Brain pericyte (primary cell): ENCODE measurements around the gene TUBA4B.

Experiments used
- DNase-seq: peaks from one replicate; pipeline ENCODE4 v3.0.0-alpha.2; 2012; ENCODE audit warnings: low read depth, low spot score

Gene TUBA4B

GRCh38 chr2:219218732-219219701, 34.0 kb upstream of the TUBA4B start, which contains the start of gene ABCB6:
ABCB6 (minus strand) TSS chr2:219218958; CDS start chr2:219218673, 285 bp downstream.
- DNase-seq: peak; percentile 72

GRCh38 chr2:219219784-219220532, 33.1 kb upstream of the TUBA4B start:
- DNase-seq: no peak

GRCh38 chr2:219220652-219221402, 32.2 kb upstream of the TUBA4B start:
- no peak for DNase-seq

- no peak for DNase-seq
These were observed 31.0 kb upstream of the TUBA4B start for GRCh38 chr2:219221957-219222518.

GRCh38 chr2:219223831-219224610, 29.0 kb upstream of the TUBA4B start:
- DNase-seq: no peak

- DNase-seq: no peak
These were observed 27.7 kb upstream of the TUBA4B start for GRCh38 chr2:219225350-219225749.

GRCh38 chr2:219228041-219228910, 24.8 kb upstream of the TUBA4B start:
- no peak for DNase-seq

GRCh38 chr2:219228911-219229304, 24.1 kb upstream of the TUBA4B start:
- no peak for DNase-seq

GRCh38 chr2:219229305-219230058, 23.6 kb upstream of the TUBA4B start, which contains the start of the genes ANKZF1 and ATG9A:
ANKZF1 (plus strand) TSS chr2:219229806; CDS start chr2:219230258, 452 bp downstream.
ATG9A (minus strand) TSS chr2:219229636; CDS start chr2:219228024, 1,612 bp downstream.
- DNase-seq: peak; percentile 92

GRCh38 chr2:219230059-219230540, 22.9 kb upstream of the TUBA4B start:
- DNase-seq: no peak

- no peak for DNase-seq
These were observed 18.7 kb upstream of the TUBA4B start for GRCh38 chr2:219234331-219234730.

- DNase-seq: no peak
These were observed 9.7 kb upstream of the TUBA4B start for GRCh38 chr2:219243291-219243761.

- DNase-seq: no peak
These were observed 8.3 kb upstream of the TUBA4B start for GRCh38 chr2:219244789-219245147.

GRCh38 chr2:219245148-219245898, 7.7 kb upstream of the TUBA4B start, which contains the start of the genes GLB1L and STK16:
GLB1L (minus strand) TSS chr2:219245444; CDS start chr2:219243573, 1,871 bp downstream.
STK16 (plus strand) TSS chr2:219245479; CDS start chr2:219246000, 521 bp downstream.
- peak; percentile 80 for DNase-seq

GRCh38 chr2:219245899-219246230, 7.2 kb upstream of the TUBA4B start:
- no peak for DNase-seq

- no peak for DNase-seq
These were observed 6.5 kb upstream of the TUBA4B start for GRCh38 chr2:219246559-219246958.
